BJ (cell line): ENCODE results near the gene STX7. TPM values are rescaled to one million over a fixed set of nuclear protein-coding genes. Genes with fewer than 3 reads are reported as not detected.
A peak's percentile ranks its signal among the peaks of the same experiment; 100 is the strongest.

ENCODE experiments used
- CTCF ChIA-PET: fragments of 350-600 bp; formaldehyde crosslinking; extraction: SDS; loops from one replicate; lab custom pipeline; 2021; ENCODE audit warnings: antibody characterized with exemption, inconsistent platforms; lab: Yijun Ruan, JAX
- POLR2A ChIA-PET: fragments of 300-600 bp; sonication (Branson Sonifier 250); formaldehyde crosslinking; extraction: SDS; loops from one replicate; lab custom pipeline; 2021; ENCODE audit warnings: antibody characterized with exemption; lab: Charles Lee
- DNase-seq: peaks from one replicate; pipeline ENCODE4 v3.0.0-alpha.2; 2011; ENCODE audit warnings: low read depth
- H3K27me3 ChIP-seq: 2 replicates; pipeline ENCODE4 v1.6.0; 2011; ENCODE audit warnings: low read length; ENCODE audit not compliant: control insufficient read depth, insufficient read depth
- H3K36me3 ChIP-seq: 2 replicates; pipeline ENCODE4 v1.5.1; 2011; ENCODE audit warnings: low read length; ENCODE audit not compliant: control insufficient read depth, insufficient read depth
- H3K4me3 ChIP-seq: 2 replicates; pipeline ENCODE4 v1.5.1; 2011; ENCODE audit warnings: low read depth, mild to moderate bottlenecking, control low read depth, low read length
- polyA plus RNA-seq: library from polyadenylated mRNA; depleted of rRNA; stranded (reverse); fragments of >200 nt; gene quantifications from 2 replicates; pipeline ENCODE4 v1.2.3, GENCODE V29; 2011
- TF ChIP-seq, protein P1 (sequence below): IDR thresholded peaks from 2 replicates; pipeline ENCODE4 v1.5.1; 2011; ENCODE audit warnings: low read depth, mild to moderate bottlenecking, control low read depth, inconsistent platforms, low read length, moderate library complexity; ENCODE audit not compliant: insufficient read depth

STX7 gene
- polyA plus RNA-seq, 1 experiment: 31.0 TPM

DNA sequence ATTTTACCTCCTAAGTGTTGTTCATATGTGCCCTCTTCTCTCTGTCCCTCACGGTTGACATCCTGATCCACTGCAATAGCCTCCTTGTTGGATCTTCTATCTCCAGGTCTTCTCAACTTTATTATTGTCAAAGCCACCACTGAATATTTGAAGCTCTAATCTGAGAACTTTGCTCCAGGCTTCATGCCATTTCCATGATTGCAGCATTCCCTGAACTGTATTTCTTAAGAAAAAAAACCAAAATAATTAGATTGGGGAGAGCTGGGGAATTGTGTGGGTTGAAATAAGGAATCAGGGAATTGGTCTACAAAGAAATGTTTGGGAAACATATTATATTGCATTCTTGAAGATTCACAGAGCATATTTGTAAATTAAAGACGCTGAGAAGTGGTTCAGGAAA, 2.5 kb upstream of the STX7 start:
- DNase-seq: no peak
- peaks cover 6% of the 10 kb centered on the region for H3K27me3 ChIP-seq
- TF ChIP-seq, protein P1, sequence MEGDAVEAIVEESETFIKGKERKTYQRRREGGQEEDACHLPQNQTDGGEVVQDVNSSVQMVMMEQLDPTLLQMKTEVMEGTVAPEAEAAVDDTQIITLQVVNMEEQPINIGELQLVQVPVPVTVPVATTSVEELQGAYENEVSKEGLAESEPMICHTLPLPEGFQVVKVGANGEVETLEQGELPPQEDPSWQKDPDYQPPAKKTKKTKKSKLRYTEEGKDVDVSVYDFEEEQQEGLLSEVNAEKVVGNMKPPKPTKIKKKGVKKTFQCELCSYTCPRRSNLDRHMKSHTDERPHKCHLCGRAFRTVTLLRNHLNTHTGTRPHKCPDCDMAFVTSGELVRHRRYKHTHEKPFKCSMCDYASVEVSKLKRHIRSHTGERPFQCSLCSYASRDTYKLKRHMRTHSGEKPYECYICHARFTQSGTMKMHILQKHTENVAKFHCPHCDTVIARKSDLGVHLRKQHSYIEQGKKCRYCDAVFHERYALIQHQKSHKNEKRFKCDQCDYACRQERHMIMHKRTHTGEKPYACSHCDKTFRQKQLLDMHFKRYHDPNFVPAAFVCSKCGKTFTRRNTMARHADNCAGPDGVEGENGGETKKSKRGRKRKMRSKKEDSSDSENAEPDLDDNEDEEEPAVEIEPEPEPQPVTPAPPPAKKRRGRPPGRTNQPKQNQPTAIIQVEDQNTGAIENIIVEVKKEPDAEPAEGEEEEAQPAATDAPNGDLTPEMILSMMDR: no peak
- H3K4me3 ChIP-seq: no peak overlapping the region
- ChIA-PET CTCF (interaction anchor here (1.2 kb wide), 1 partner anchor 236 kb away, joined by 3 read pairs; no protein-coding TSS in a partner anchor), POLR2A (interaction anchor here (0.7 kb wide), 1 partner anchor 1995 kb away, joined by 3 read pairs; no protein-coding TSS in a partner anchor)
- H3K36me3 ChIP-seq: no peaks in the 10 kb centered on the region

DNA sequence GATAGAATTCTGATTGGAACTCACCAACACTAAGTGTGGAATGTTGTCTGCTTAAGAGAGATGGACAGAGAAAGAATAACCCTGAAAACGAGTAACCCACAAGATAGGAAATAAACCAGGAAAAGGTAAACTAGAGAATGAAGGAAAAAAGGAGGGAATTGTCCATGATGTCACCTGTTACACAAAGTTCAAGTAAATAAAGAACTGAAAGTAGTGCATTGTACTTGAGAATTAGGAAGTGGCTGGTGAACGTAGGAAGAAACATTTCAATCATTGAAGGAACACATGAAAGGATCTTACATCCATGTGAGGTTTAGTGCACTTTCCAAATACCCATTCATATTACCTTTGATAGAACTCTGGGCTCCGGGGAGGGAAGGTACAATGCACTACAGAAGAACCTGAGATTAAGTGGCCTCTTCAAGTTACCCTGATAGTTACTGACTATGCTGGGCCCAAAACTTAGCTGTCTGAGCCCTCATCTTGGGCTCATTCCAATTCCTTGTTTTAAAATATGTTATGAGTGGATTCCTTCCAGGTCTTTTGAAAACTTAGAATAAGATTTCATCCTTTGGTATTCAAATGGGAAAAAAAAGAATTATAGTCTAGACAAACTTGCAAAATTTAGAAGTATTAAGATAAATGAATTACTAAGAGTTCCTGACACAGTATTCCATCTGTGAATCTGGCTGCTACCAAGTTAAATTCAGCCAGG, 1.1 kb upstream of the STX7 start:
- no peak overlapping the region; the same call in 1 of the 2 replicates for H3K4me3 ChIP-seq
- DNase-seq: no peak
- H3K36me3 ChIP-seq: no peaks in the 10 kb centered on the region
- CTCF ChIA-PET: interaction anchor here (1.0 kb wide), 1 partner anchor 10 kb away, joined by 3 read pairs; no protein-coding TSS in a partner anchor
- peaks cover 6% of the 10 kb centered on the region for H3K27me3 ChIP-seq
- POLR2A ChIA-PET: no interaction called here
- TF ChIP-seq, protein P1: no peak

DNA sequence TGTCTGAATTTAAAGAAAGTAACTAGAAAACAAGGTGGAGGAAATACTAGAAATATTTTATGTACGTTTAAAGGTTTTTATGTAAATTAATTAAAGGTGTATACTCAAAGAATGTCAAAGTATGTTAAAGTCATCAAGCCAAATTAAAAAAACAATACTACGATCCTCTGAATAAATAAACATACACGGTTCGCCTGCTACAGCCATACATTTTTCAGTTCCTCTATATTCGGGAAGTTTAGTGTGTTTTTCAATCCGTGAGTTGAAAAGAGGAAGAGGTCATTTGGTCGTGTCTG, 626 bp downstream of the STX7 start:
- Histone ChIP-seq H3K27me3 (peaks cover 6% of the 10 kb centered on the region), H3K4me3 (peak overlapping the region; percentile 83), H3K36me3 (no peaks in the 10 kb centered on the region)
- POLR2A ChIA-PET: no interaction called here
- DNase-seq: no peak
- CTCF ChIA-PET: interaction anchor here (1.0 to 1.4 kb wide), 5 partner anchors 11 to 233 kb away, joined by 3 to 4 read pairs (median 4); no protein-coding TSS in a partner anchor
- TF ChIP-seq, protein P1: no peak

DNA sequence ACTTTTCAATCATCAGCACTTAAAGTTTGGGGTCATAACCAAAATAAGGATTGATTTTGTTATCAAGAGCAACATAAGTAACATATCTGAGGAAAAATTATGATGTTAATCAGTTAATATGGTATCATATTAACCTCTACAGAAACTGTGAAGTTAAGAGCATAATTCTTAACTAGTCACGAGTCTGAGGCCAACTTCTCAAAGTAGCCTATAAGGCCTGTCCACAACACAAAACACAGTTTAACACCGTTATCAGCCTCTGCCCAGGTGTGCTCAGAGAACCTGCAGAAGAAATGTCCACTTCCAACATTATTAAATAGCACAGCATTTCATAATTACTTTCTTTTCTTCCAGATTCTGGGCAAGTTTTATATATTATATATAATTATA, 1.1 kb downstream of the STX7 start:
- DNase-seq: no peak
- CTCF ChIA-PET: interaction anchor here (1.2 to 1.4 kb wide), 3 partner anchors 12 to 211 kb away, joined by 4 read pairs; no protein-coding TSS in a partner anchor
- POLR2A ChIA-PET: no interaction called here

More for the DNA sequence above, 1.1 kb downstream of the STX7 start:
- TF ChIP-seq, protein P1: no peak
- Histone ChIP-seq H3K4me3 (peak overlapping the region; percentile 83), H3K27me3 (peaks cover 4% of the 10 kb centered on the region), H3K36me3 (no peaks in the 10 kb centered on the region)
